Testis (tissue), 3 donors: ENCODE measurements around the gene PTPRA. TPM values are rescaled to one million over a fixed set of nuclear protein-coding genes. Genes with fewer than 3 reads are reported as not detected.

Source experiments
- DNase-seq: peaks from one replicate; pipeline ENCODE4 v3.0.0-alpha.2; 2019
- H3K27ac ChIP-seq, 2 donors: fragments of 200-600 bp; sonication (generic); one replicate each; pipeline ENCODE4 v1.5.1; 2019
- H3K27me3 ChIP-seq: fragments of 200-600 bp; sonication (generic); one replicate; pipeline ENCODE4 v1.5.1; 2019
- H3K36me3 ChIP-seq: fragments of 200-600 bp; sonication (generic); one replicate; pipeline ENCODE4 v1.5.1; 2017; ENCODE audit warnings: low read depth; ENCODE audit errors: missing control alignments
- H3K4me1 ChIP-seq: fragments of 200-600 bp; sonication (generic); one replicate; pipeline ENCODE4 v1.5.1; 2019
- H3K4me3 ChIP-seq, 2 donors: fragments of 200-600 bp; sonication (generic); one replicate each; pipeline ENCODE4 v1.5.1; 2017 to 2019
- H3K9me3 ChIP-seq: fragments of 200-600 bp; sonication (generic); one replicate; pipeline ENCODE4 v1.5.1; 2017
- POLR2A ChIP-seq: fragments of 450-650 bp; IDR thresholded peaks from one replicate; pipeline ENCODE4 v1.6.1; 2017; ENCODE audit warnings: antibody characterized with exemption, mild to moderate bottlenecking, moderate library complexity
- WGBS, 2 donors: methylation state at CpG; one replicate each; pipeline ENCODE4 v1.1.5; 2018; 5-methylcytosine and 5-hydroxymethylcytosine counted together
- intact Hi-C: fragments of 100-400 bp; cut with DNase I; formaldehyde crosslinking; loops from one replicate; pipeline ENCODE4 v1.15.1; 2023; ENCODE audit warnings: low total_unique reads
- polyA plus RNA-seq: library from polyadenylated mRNA; stranded (reverse); fragments of 350-450 nt; fragmentation: Illumina TruSeq; extraction: RNeasy Lipid Tissue Mini Kit (QIAGEN cat#74804); gene quantifications from one replicate; pipeline ENCODE4 v1.2.3, GENCODE V29; 2014; ENCODE audit warnings: low read depth, low replicate concordance; ENCODE audit not compliant: insufficient read depth
- total RNA-seq, 2 donors: library from RNA; depleted of rRNA; stranded (reverse); fragments of >200 nt; gene quantifications; one replicate each; pipeline ENCODE4 v1.2.3, GENCODE V29; 2016
- TF ChIP-seq, protein P1 (sequence below), 3 experiments: fragments of 450-650 bp in 2 of 3; fragments of 200-600 bp in 1 of 3; sonication (generic) in 1 of 3; IDR thresholded peaks; one replicate each; pipeline ENCODE4 v1.5.1; 2016 to 2019; ENCODE audit warnings: antibody characterized with exemption in 3 of 3, mild to moderate bottlenecking in 2 of 3, moderate library complexity in 1 of 3

The PTPRA gene
- total and polyA plus RNA-seq, 3 donors from 2014 or later: 52.0 to 83.8 (median 68.9) TPM

- 2% methylated on average over 78 of the region's 98 CpGs; no CpG with 5 or more reads in 1 of the 2 donors for WGBS, 2 donors
- Histone ChIP-seq H3K4me1 (peaks cover 14% of the 10 kb centered on the region), H3K27me3 (no peaks in the 10 kb centered on the region), H3K9me3 (no peaks in the 10 kb centered on the region), H3K27ac (peak within 1 kb of the TSS; percentile 88 to 93), H3K36me3 (no peaks in the 10 kb centered on the region), H3K4me3 (peak within 1 kb of the TSS; percentile 89 to 93)
- peak; percentile 92 for DNase-seq
- intact Hi-C loops: no loop called here
- TF ChIP-seq, protein P1, sequence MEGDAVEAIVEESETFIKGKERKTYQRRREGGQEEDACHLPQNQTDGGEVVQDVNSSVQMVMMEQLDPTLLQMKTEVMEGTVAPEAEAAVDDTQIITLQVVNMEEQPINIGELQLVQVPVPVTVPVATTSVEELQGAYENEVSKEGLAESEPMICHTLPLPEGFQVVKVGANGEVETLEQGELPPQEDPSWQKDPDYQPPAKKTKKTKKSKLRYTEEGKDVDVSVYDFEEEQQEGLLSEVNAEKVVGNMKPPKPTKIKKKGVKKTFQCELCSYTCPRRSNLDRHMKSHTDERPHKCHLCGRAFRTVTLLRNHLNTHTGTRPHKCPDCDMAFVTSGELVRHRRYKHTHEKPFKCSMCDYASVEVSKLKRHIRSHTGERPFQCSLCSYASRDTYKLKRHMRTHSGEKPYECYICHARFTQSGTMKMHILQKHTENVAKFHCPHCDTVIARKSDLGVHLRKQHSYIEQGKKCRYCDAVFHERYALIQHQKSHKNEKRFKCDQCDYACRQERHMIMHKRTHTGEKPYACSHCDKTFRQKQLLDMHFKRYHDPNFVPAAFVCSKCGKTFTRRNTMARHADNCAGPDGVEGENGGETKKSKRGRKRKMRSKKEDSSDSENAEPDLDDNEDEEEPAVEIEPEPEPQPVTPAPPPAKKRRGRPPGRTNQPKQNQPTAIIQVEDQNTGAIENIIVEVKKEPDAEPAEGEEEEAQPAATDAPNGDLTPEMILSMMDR (IDR thresholded peaks at IDR 0.05): no peak
- no peak for TF ChIP-seq POLR2A
These were observed 32.9 kb upstream of the PTPRA start, which contains the start of the genes PCED1A and VPS16 for GRCh38 chr20:2840138-2840966. PCED1A (minus strand) TSS chr20:2840655; CDS start chr20:2839912, 743 bp downstream. VPS16 (plus strand) TSS chr20:2840745; CDS start chr20:2840775, 30 bp downstream.

GRCh38 chr20:2840967-2841531 is 32.2 kb upstream of the PTPRA start:
- Histone ChIP-seq H3K27me3 (no peaks in the 10 kb centered on the region), H3K4me1 (peaks cover 14% of the 10 kb centered on the region), H3K9me3 (no peaks in the 10 kb centered on the region), H3K27ac (peak overlapping the region; percentile 88 to 93), H3K36me3 (no peaks in the 10 kb centered on the region), H3K4me3 (peak overlapping the region; percentile 89 to 93)
- intact Hi-C loops: no loop called here
- no peak for TF ChIP-seq POLR2A
- DNase-seq: peak; percentile 73
- 1 to 2% methylated on average over 30 to 33 of the region's 33 CpGs for WGBS, 2 donors

DNA sequence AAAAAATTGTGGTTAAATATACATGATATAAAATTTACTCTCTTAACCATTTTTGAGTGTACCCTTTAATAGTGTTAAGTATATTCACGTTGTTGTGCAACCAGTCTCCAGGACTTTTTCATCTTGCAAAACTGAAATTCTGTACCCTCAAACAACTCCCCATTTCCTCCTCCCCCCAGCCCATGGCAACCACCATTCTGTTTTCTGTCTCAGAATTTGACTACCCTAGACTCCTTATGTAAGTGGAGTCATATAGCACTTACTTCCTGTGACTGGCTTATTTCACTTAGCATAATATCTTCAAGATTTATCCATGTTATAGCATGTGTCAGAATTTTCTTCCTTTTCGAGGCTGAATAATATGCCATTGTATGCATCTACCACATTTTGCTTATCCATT is 27.7 kb upstream of the PTPRA start:
- Histone ChIP-seq H3K36me3 (no peaks in the 10 kb centered on the region), H3K9me3 (no peaks in the 10 kb centered on the region), H3K4me3 (no peak overlapping the region), H3K4me1 (peaks cover 8% of the 10 kb centered on the region), H3K27ac (no peak overlapping the region), H3K27me3 (no peaks in the 10 kb centered on the region)
- intact Hi-C loops: no loop called here
- 86 to 88% methylated on average over 2 of the region's 2 CpGs for WGBS, 2 donors
- DNase-seq: no peak
- TF ChIP-seq, protein P1 (IDR thresholded peaks at IDR 0.05): no peak
- no peak for TF ChIP-seq POLR2A

DNA sequence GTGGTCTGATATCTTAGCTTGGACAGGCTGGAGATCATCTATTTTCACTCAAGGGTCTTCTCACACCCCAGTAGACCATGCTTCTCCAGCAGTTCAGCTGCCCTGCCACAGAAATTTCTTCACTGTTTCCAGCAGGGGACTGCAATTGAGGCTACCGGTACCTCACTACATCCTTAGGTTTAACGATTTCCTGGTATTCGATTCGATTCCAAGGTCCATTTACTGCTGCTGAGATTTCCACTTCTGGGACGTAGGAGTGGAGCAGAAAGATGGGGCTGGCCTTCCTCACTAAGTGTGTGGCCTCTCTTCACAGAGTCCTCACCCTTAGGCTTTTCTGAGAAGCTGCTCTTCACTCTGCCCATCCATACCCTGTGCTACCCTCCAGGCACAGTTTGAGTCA is 26.6 kb upstream of the PTPRA start:
- H3K4me3 ChIP-seq: no peak overlapping the region
- WGBS, 2 donors: 90 to 94% methylated on average over 5 of the region's 5 CpGs
- no peaks in the 10 kb centered on the region for H3K27me3 ChIP-seq
- H3K4me1 ChIP-seq: peaks cover 2% of the 10 kb centered on the region
- no peaks in the 10 kb centered on the region for H3K36me3 ChIP-seq
- TF ChIP-seq, protein P1 (IDR thresholded peaks at IDR 0.05): no peak
- no peak for TF ChIP-seq POLR2A
- no peak for DNase-seq
- no peak overlapping the region for H3K27ac ChIP-seq
- intact Hi-C loops: no loop called here
- no peaks in the 10 kb centered on the region for H3K9me3 ChIP-seq

DNA sequence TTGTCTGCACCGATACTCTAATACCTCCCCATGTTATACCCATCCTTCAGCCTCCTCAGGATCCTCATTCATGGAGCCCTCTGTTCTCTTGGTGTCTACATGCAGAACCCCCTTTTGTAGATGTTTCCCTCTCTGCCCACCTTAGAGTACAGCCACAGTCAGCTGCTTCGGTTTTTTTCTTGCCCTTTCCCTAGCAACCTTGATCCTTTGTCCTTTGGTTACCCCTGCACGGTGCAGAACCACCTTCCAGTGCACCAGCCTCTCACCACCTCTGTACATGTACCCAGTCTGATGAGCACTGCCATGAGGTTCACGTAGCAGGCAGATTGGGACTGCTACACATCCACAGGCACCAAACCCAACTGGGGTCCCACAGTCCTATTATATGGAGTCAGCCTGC is 25.5 kb upstream of the PTPRA start:
- no peaks in the 10 kb centered on the region for H3K9me3 ChIP-seq
- TF ChIP-seq, protein P1 (IDR thresholded peaks at IDR 0.05): no peak
- no peak for TF ChIP-seq POLR2A
- no peaks in the 10 kb centered on the region for H3K27me3 ChIP-seq
- no peak overlapping the region for H3K4me3 ChIP-seq
- intact Hi-C loops: no loop called here
- WGBS, 2 donors: 86 to 94% methylated on average over 4 of the region's 4 CpGs
- DNase-seq: no peak
- no peaks in the 10 kb centered on the region for H3K36me3 ChIP-seq
- no peaks in the 10 kb centered on the region for H3K4me1 ChIP-seq
- H3K27ac ChIP-seq: no peak overlapping the region
